SK-N-MC (cell line): ENCODE data around the gene SAMD7.

Experiments used
- EZH2 ChIP-seq: fragments of 200-600 bp; sonication (generic); IDR thresholded peaks from one replicate; pipeline ENCODE4 v1.6.1; 2017; ENCODE audit warnings: antibody characterized with exemption
- FOXP2 ChIP-seq: optimal IDR thresholded peaks from 2 replicates; pipeline ENCODE3; 2011; ENCODE audit warnings: mild to moderate bottlenecking, moderate library complexity; ENCODE audit not compliant: insufficient read depth; ENCODE audit errors: extremely low read length, control extremely low read depth
- POLR2AphosphoS5 ChIP-seq: IDR thresholded peaks from 2 replicates; pipeline ENCODE4 v1.6.1; 2012; ENCODE audit warnings: mild to moderate bottlenecking, low read depth, low read length, borderline replicate concordance

GRCh38 chr3:169867584-169868210 is 43.7 kb upstream of the SAMD7 start:
- TF ChIP-seq FOXP2: no peak
- no peak for TF ChIP-seq POLR2AphosphoS5
- TF ChIP-seq EZH2: no peak
